Measurements from ENCODE around the gene PTCSC3. TPM values are rescaled to one million over a fixed set of nuclear protein-coding genes. Genes with fewer than 3 reads are reported as not detected.

PTCSC3 gene
- total RNA-seq, 1 experiment from 2014 or later: not detected

DNA sequence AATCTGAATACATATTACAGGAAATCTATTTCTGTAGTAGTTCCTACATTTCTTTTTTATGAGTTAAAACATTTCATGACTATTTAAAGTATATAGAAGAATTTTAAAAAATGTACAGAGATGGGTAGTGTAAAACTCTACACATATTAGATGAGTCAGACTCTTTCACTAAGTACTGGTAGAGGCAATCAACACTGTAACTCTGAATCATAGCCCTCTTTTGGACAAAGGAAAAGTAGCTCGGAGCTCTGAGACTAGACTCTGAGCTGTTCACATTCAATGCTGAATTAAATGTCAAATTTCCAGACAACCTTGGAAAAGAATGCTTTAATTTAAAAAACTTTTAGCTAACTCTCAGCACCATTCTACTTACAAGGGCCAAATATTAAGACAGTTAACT lies 3.4 kb downstream of the PTCSC3 start:
- ChIA-PET CTCF (no interaction called here), POLR2A (ENCODE audit: unreplicated experiment) (no interaction called here)
- Histone ChIP-seq H3K9me2 (replicated peaks; ENCODE audit: low read length) (no peaks in the 10 kb centered on the region), H2AFZ (ENCODE audit: low read length) (no peak overlapping the region), H3K79me2 (ENCODE audit: low read length) (no peaks in the 10 kb centered on the region), H3K4me2 (ENCODE audit: low read length) (no peak overlapping the region), H3K9ac (ENCODE audit: low read length) (no peak overlapping the region), H3K27me3 (ENCODE audit: low read length) (peaks cover 93% of the 10 kb centered on the region), H3K36me3 (ENCODE audit: low read depth, low read length) (no peaks in the 10 kb centered on the region), H3K27ac (ENCODE audit: low read length) (no peak overlapping the region), H4K20me1 (ENCODE audit: low read length) (no peaks in the 10 kb centered on the region), H3F3A (ENCODE audit: low read length, unreplicated experiment) (no peaks in the 10 kb centered on the region), H3K9me3 (ENCODE audit: low read length) (no peaks in the 10 kb centered on the region), H3K4me3 (ENCODE audit: low read length) (no peak overlapping the region), H3K4me1 (ENCODE audit: insufficient read depth, low read length) (no peaks in the 10 kb centered on the region)
- intact Hi-C loops (cut with micrococcal nuclease): no loop called here
- TF ChIP-seq EZH2phosphoT487 (IDR thresholded peaks at IDR 0.05; ENCODE audit: borderline replicate concordance, low read length): no peak
- TF ChIP-seq CTCF (conservative IDR thresholded peaks at IDR 0.05; ENCODE audit: low read depth, low read length): no peak
- no peak for TF ChIP-seq EZH2 (IDR thresholded peaks at IDR 0.05; ENCODE audit: low read length, unreplicated experiment)
- no TSS peak for BruUV-seq (replicated peaks)
- no peak for ATAC-seq
- no peak for DNase-seq

GRCh38 chr14:36171607-36172006 lies 4.9 kb downstream of the PTCSC3 start:
- ChIA-PET POLR2A (ENCODE audit: unreplicated experiment) (no interaction called here), CTCF (no interaction called here)
- Histone ChIP-seq H3K4me1 (ENCODE audit: insufficient read depth, low read length) (no peaks in the 10 kb centered on the region), H3K9me3 (ENCODE audit: low read length) (no peaks in the 10 kb centered on the region), H3K36me3 (ENCODE audit: low read depth, low read length) (no peaks in the 10 kb centered on the region), H4K20me1 (ENCODE audit: low read length) (no peaks in the 10 kb centered on the region), H3K27ac (ENCODE audit: low read length) (no peak overlapping the region), H3K4me3 (ENCODE audit: low read length) (no peak overlapping the region), H3K27me3 (ENCODE audit: low read length) (peaks cover 95% of the 10 kb centered on the region), H3K9me2 (replicated peaks; ENCODE audit: low read length) (no peaks in the 10 kb centered on the region), H3F3A (ENCODE audit: low read length, unreplicated experiment) (no peaks in the 10 kb centered on the region), H3K4me2 (ENCODE audit: low read length) (no peak overlapping the region), H3K79me2 (ENCODE audit: low read length) (no peaks in the 10 kb centered on the region), H3K9ac (ENCODE audit: low read length) (no peak overlapping the region), H2AFZ (ENCODE audit: low read length) (no peak overlapping the region)
- no TSS peak for BruUV-seq (replicated peaks)
- DNase-seq: no peak
- no peak for ATAC-seq
- TF ChIP-seq EZH2phosphoT487 (IDR thresholded peaks at IDR 0.05; ENCODE audit: borderline replicate concordance, low read length) (no peak), CTCF (conservative IDR thresholded peaks at IDR 0.05; ENCODE audit: low read depth, low read length) (no peak), EZH2 (IDR thresholded peaks at IDR 0.05; ENCODE audit: low read length, unreplicated experiment) (no peak)
- intact Hi-C loops (cut with micrococcal nuclease): no loop called here

DNA sequence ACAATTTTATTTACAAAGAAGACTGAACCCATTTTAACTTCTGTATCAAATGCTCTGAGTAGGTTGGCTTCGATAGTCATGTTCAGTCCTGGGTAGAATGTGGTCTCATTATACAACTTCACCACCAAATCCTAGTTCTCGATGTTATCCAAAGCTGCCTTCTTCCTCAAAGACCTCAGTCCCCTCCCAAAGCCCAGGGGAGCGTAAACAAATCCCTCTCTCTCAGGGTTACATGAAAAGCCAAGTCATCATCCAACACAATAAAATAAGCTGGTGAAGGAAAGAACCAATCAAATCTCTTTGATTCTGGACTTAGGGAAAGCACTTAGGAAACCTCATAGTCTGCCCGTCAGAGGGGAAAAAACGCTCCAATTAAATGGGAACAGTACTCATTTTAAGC lies 9.1 kb downstream of the PTCSC3 start:
- POLR2A ChIA-PET (ENCODE audit: unreplicated experiment): no interaction called here
- BruUV-seq (replicated peaks): no TSS peak
- no peak for ATAC-seq

More for the DNA sequence above, 9.1 kb downstream of the PTCSC3 start:
- DNase-seq: no peak
- peaks cover 95% of the 10 kb centered on the region for H3K27me3 ChIP-seq (ENCODE audit: low read length)
- H3F3A ChIP-seq (ENCODE audit: low read length, unreplicated experiment): no peaks in the 10 kb centered on the region
- CTCF ChIA-PET: no interaction called here
- no peaks in the 10 kb centered on the region for H3K9me2 ChIP-seq (replicated peaks; ENCODE audit: low read length)
- no peaks in the 10 kb centered on the region for H4K20me1 ChIP-seq (ENCODE audit: low read length)
- H3K27ac ChIP-seq (ENCODE audit: low read length): no peak overlapping the region
- no peaks in the 10 kb centered on the region for H3K79me2 ChIP-seq (ENCODE audit: low read length)
- no peak for TF ChIP-seq EZH2phosphoT487 (IDR thresholded peaks at IDR 0.05; ENCODE audit: borderline replicate concordance, low read length)
- TF ChIP-seq CTCF (conservative IDR thresholded peaks at IDR 0.05; ENCODE audit: low read depth, low read length): no peak
- TF ChIP-seq EZH2 (IDR thresholded peaks at IDR 0.05; ENCODE audit: low read length, unreplicated experiment): no peak
- no peak overlapping the region for H3K4me2 ChIP-seq (ENCODE audit: low read length)
- no peak overlapping the region for H3K9ac ChIP-seq (ENCODE audit: low read length)
- no peaks in the 10 kb centered on the region for H3K4me1 ChIP-seq (ENCODE audit: insufficient read depth, low read length)
- no peaks in the 10 kb centered on the region for H3K36me3 ChIP-seq (ENCODE audit: low read depth, low read length)
- intact Hi-C loops (cut with micrococcal nuclease): no loop called here
- no peak overlapping the region for H2AFZ ChIP-seq (ENCODE audit: low read length)
- H3K4me3 ChIP-seq (ENCODE audit: low read length): no peak overlapping the region
- H3K9me3 ChIP-seq (ENCODE audit: low read length): no peaks in the 10 kb centered on the region
